Left lung (tissue), 10 donors: Measurements from ENCODE around the gene TSPO. TPM values are rescaled to one million over a fixed set of nuclear protein-coding genes. Genes with fewer than 3 reads are reported as not detected.

Source experiments
- ATAC-seq: fragments of 200-7000 bp; cut with Tn5 transposase; one replicate; pipeline ENCODE4 v1.9.1; 2020; ENCODE audit warnings: moderate library complexity
- DNase-seq, 4 donors: peaks; one replicate each; pipeline ENCODE4 v3.0.0-alpha.2; 2013 to 2020
- H3K27ac ChIP-seq, 2 donors: fragments of 200-600 bp; sonication (generic) in 1 of 2; one replicate each; pipeline versions ENCODE4 v1.5.0 to v1.8.0; 2020 to 2021
- H3K27me3 ChIP-seq, 2 donors: fragments of 200-600 bp; sonication (generic) in 1 of 2; one replicate each; pipeline versions ENCODE4 v1.5.0 to v1.8.0; 2020 to 2021
- H3K36me3 ChIP-seq, 2 donors: fragments of 200-600 bp; sonication (generic) in 1 of 2; one replicate each; pipeline versions ENCODE4 v1.5.0 to v1.8.0; 2020 to 2021
- H3K4me1 ChIP-seq, 2 donors: fragments of 200-600 bp; one replicate each; pipeline ENCODE4 v1.8.0; 2021
- H3K4me3 ChIP-seq, 2 donors: fragments of 200-600 bp; sonication (generic) in 1 of 2; one replicate each; pipeline versions ENCODE4 v1.5.0 to v1.8.0; 2020 to 2021; ENCODE audit warnings: mild to moderate bottlenecking in 1 of 2
- H3K9me3 ChIP-seq, 2 donors: fragments of 200-600 bp; sonication (generic) in 1 of 2; one replicate each; pipeline versions ENCODE4 v1.5.0 to v1.8.0; 2020 to 2021
- CTCF ChIP-seq, 2 donors: fragments of 200-600 bp; sonication (generic) in 1 of 2; IDR thresholded peaks; one replicate each; pipeline versions ENCODE4 v1.5.0 to v1.8.0; 2021; ENCODE audit warnings: antibody characterized with exemption in 2 of 2
- intact Hi-C, 2 donors: fragments of 100-400 bp; cut with DNase I; formaldehyde crosslinking; loops; one replicate each; pipeline versions ENCODE4 v1.11.2 to v1.14.2; 2022
- polyA plus RNA-seq, 6 donors: library from polyadenylated mRNA; unstranded; fragments of 120-200 nt; gene quantifications; one replicate each; pipeline ENCODE4 v1.2.1, GENCODE V29; 2013; ENCODE audit not compliant: insufficient read length in 6 of 6
- total RNA-seq, 2 donors: library from RNA; stranded (reverse); fragmentation: NEBNext Ultra II Directional; extraction: Animal tissue kit (Norgen Biotek cat#: 25700); gene quantifications; one replicate each; pipeline ENCODE4 v1.2.1, GENCODE V29; 2021
- donor health status: DM: no; HTN: yes; CAD: no.
- donor health status: DM: no; HTN: no; CAD: no.

The TSPO gene
- total and polyA plus RNA-seq, 8 donors: 29.0 to 276 (median 45.6) TPM

GRCh38 chr22:43173976-43174720 lies 22.8 kb downstream of the TSPO start:
- H3K27me3 ChIP-seq: no peaks in the 10 kb centered on the region
- no peak overlapping the region for H3K4me3 ChIP-seq
- ATAC-seq (no peak), DNase-seq (peak in 1 of 4 donors; percentile 63)
- H3K9me3 ChIP-seq: no peaks in the 10 kb centered on the region
- TF ChIP-seq CTCF (IDR thresholded peaks at IDR 0.05): no peak
- intact Hi-C loops: no loop called here
- no peak overlapping the region for H3K27ac ChIP-seq
- H3K4me1 ChIP-seq: peaks cover 0 to 9% of the 10 kb centered on the region in 2 donors
- peaks cover 0 to 94% of the 10 kb centered on the region in 2 donors for H3K36me3 ChIP-seq

GRCh38 chr22:43174941-43175531 lies 23.7 kb downstream of the TSPO start:
- intact Hi-C loops: no loop called here
- Histone ChIP-seq H3K9me3 (no peaks in the 10 kb centered on the region), H3K4me3 (no peak overlapping the region), H3K36me3 (peaks cover 0 to 94% of the 10 kb centered on the region in 2 donors), H3K27me3 (no peaks in the 10 kb centered on the region), H3K4me1 (peaks cover 0 to 9% of the 10 kb centered on the region in 2 donors), H3K27ac (no peak overlapping the region)
- DNase-seq (peak in 1 of 4 donors; percentile 49), ATAC-seq (no peak)
- no peak for TF ChIP-seq CTCF (IDR thresholded peaks at IDR 0.05)

- H3K36me3 ChIP-seq: peaks cover 0 to 94% of the 10 kb centered on the region in 2 donors
- H3K4me1 ChIP-seq: peaks cover 0 to 3% of the 10 kb centered on the region in 2 donors
- H3K9me3 ChIP-seq: no peaks in the 10 kb centered on the region
- no peak overlapping the region for H3K4me3 ChIP-seq
- ATAC-seq: no peak
- peak in 1 of 4 donors; percentile 65 for DNase-seq
- H3K27ac ChIP-seq: no peak overlapping the region
- intact Hi-C loops: no loop called here
- H3K27me3 ChIP-seq: no peaks in the 10 kb centered on the region
- no peak for TF ChIP-seq CTCF (IDR thresholded peaks at IDR 0.05)
Measured at GRCh38 chr22:43176090-43176489, 24.7 kb downstream of the TSPO start.

GRCh38 chr22:43177479-43177878 lies 26.1 kb downstream of the TSPO start:
- TF ChIP-seq CTCF (IDR thresholded peaks at IDR 0.05): no peak
- Histone ChIP-seq H3K36me3 (peaks cover 0 to 88% of the 10 kb centered on the region in 2 donors), H3K27ac (no peak overlapping the region), H3K27me3 (no peaks in the 10 kb centered on the region), H3K4me3 (no peak overlapping the region), H3K4me1 (no peaks in the 10 kb centered on the region), H3K9me3 (no peaks in the 10 kb centered on the region)
- ATAC-seq: peak; percentile 59
- intact Hi-C loops: no loop called here
- DNase-seq: peak in 1 of 4 donors; percentile 66

GRCh38 chr22:43179146-43179910 lies 28.0 kb downstream of the TSPO start:
- Histone ChIP-seq H3K36me3 (peaks cover 0 to 74% of the 10 kb centered on the region in 2 donors), H3K27ac (no peak overlapping the region), H3K4me3 (no peak overlapping the region), H3K27me3 (no peaks in the 10 kb centered on the region), H3K4me1 (peaks cover 0 to 9% of the 10 kb centered on the region in 2 donors), H3K9me3 (no peaks in the 10 kb centered on the region)
- ATAC-seq: no peak
- intact Hi-C loops: no loop called here
- peak in 1 of 4 donors; percentile 70 for DNase-seq
- TF ChIP-seq CTCF (IDR thresholded peaks at IDR 0.05): no peak
